GM12892 (cell line): ENCODE data around the gene RIC8A.

Source experiments
- POLR2A ChIP-seq: IDR thresholded peaks from 2 replicates; pipeline ENCODE4 v1.6.1; 2011; ENCODE audit warnings: low read depth, low read length, control low read depth
- POLR2AphosphoS5 ChIP-seq: IDR thresholded peaks from 2 replicates; pipeline ENCODE4 v1.6.1; 2011; ENCODE audit warnings: low read depth, low read length, control low read depth
- TAF1 ChIP-seq: IDR thresholded peaks from 2 replicates; pipeline ENCODE4 v1.6.1; 2011; ENCODE audit warnings: low read depth, mild to moderate bottlenecking, control low read depth, low read length, borderline replicate concordance

DNA sequence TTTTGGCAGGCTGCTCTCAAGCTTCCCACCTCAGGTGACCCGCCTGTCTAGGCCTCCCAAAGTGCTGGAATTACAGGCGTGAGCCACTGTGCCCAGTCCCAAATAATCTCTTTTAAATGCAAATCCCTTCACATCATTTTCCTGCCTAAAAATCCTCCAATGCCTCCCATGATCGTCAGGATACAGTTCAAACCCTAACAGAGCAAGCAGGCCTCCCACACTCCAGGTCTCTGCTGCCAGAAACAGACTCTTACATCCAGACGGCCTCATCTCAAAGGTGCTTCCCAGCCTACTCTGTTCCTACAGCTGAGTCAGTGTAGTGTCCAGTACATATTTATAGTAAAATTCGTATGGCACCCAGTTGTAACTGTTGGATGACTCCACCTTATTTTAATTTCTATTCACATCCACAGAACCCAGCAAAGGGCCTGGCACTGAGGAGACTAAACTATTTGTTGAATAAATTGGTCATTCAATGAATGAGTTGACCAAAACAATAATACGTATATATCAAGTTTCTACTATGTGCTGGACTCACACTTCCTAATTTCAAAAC, 20.4 kb downstream of the RIC8A start:
- TF ChIP-seq POLR2AphosphoS5 (no peak), POLR2A (no peak), TAF1 (no peak)
